ENCODE measurements around the gene TEX53.

GRCh38 chr9:114614373-114614772 is 43.2 kb downstream of the TEX53 start:
- TF ChIP-seq CTCF (IDR thresholded peaks at IDR 0.05) (no peak), EP300 (IDR thresholded peaks at IDR 0.05) (no peak), POLR2A (IDR thresholded peaks at IDR 0.05) (no peak)

All from ovary (tissue), 3 donors.